SK-N-SH (cell line): ENCODE results near the gene MAP2K7.

Experiments
- CTCF ChIP-seq: fragments of 200-600 bp; sonication (generic); IDR thresholded peaks from 2 replicates; pipeline ENCODE4 v1.6.1; 2017; ENCODE audit warnings: antibody characterized with exemption, mild to moderate bottlenecking, moderate library complexity
- EP300 ChIP-seq, 2 experiments: IDR thresholded peaks; 2 replicates each; pipeline versions ENCODE4 v1.4.0 to v1.6.1; 2012; ENCODE audit warnings: borderline replicate concordance in 1 of 2, low read depth in 1 of 2, low read length in 1 of 2
- EZH2phosphoT487 ChIP-seq: fragments of 200-600 bp; sonication (generic); IDR thresholded peaks from 2 replicates; pipeline ENCODE4 v1.6.1; 2017; ENCODE audit warnings: low read depth, mixed run types, mild to moderate bottlenecking, antibody characterized with exemption, moderate library complexity, borderline replicate concordance
- JUND ChIP-seq: IDR thresholded peaks from 2 replicates; pipeline ENCODE4 v1.4.0; 2012
- MAX ChIP-seq: IDR thresholded peaks from 2 replicates; pipeline ENCODE4 v1.4.0; 2012; ENCODE audit warnings: low read depth
- POLR2AphosphoS5 ChIP-seq: IDR thresholded peaks from 2 replicates; pipeline ENCODE4 v1.6.1; 2012; ENCODE audit warnings: low read depth, low read length
- RAD21 ChIP-seq: IDR thresholded peaks from 2 replicates; pipeline ENCODE4 v1.6.1; 2012; ENCODE audit warnings: mild to moderate bottlenecking, low read length
- RCOR1 ChIP-seq: fragments of 150-350 bp; IDR thresholded peaks from 2 replicates; pipeline ENCODE4 v1.6.1; 2017; ENCODE audit warnings: antibody characterized with exemption, low read length
- REST ChIP-seq: IDR thresholded peaks from 2 replicates; pipeline ENCODE4 v1.6.1; 2012; ENCODE audit warnings: mild to moderate bottlenecking, low read depth, low read length, moderate library complexity
- SIN3A ChIP-seq: IDR thresholded peaks from 2 replicates; pipeline ENCODE4 v1.6.1; 2012; ENCODE audit warnings: low read depth, mild to moderate bottlenecking, low read length, moderate library complexity, borderline replicate concordance
- SMC3 ChIP-seq: IDR thresholded peaks from 2 replicates; pipeline ENCODE4 v1.6.1; 2012; ENCODE audit warnings: low read depth, low read length, improper control_type of control experiment
- TCF12 ChIP-seq: IDR thresholded peaks from 2 replicates; pipeline ENCODE4 v1.4.0; 2012
- USF2 ChIP-seq: fragments of 150-350 bp; IDR thresholded peaks from 2 replicates; pipeline ENCODE4 v1.6.1; 2017; ENCODE audit warnings: antibody characterized with exemption, low read length, low read depth, borderline replicate concordance
- ZBTB33 ChIP-seq: IDR thresholded peaks from 2 replicates; pipeline ENCODE4 v1.4.0; 2012; ENCODE audit warnings: low read depth, borderline replicate concordance

GRCh38 chr19:7924651-7925170 is 21.0 kb downstream of the MAP2K7 start:
- TF ChIP-seq CTCF, result no peak
- no peak for TF ChIP-seq REST
- no peak for TF ChIP-seq MAX
- no peak for TF ChIP-seq POLR2AphosphoS5
- TF ChIP-seq USF2, result no peak
- TF ChIP-seq RAD21, result no peak
- TF ChIP-seq ZBTB33, result no peak
- no peak for TF ChIP-seq EP300 (IDR thresholded peaks at IDR 0.05; ENCODE audit: borderline replicate concordance in 1 of 2, low read depth in 1 of 2, low read length in 1 of 2)
- no peak for TF ChIP-seq JUND
- TF ChIP-seq EZH2phosphoT487, result no peak
- TF ChIP-seq SMC3, result no peak
- no peak for TF ChIP-seq TCF12
- TF ChIP-seq SIN3A, result no peak
- TF ChIP-seq RCOR1, result no peak
